ENCODE measurements around the gene ASTN1.
A peak's percentile ranks its signal among the peaks of the same experiment; 100 is the strongest.
"Not testable (repeated sequence)": the region's sequence is repeated elsewhere in the genome, so short reads cannot be mapped to it uniquely, and the experiment has no call there.

Gene ASTN1

DNA sequence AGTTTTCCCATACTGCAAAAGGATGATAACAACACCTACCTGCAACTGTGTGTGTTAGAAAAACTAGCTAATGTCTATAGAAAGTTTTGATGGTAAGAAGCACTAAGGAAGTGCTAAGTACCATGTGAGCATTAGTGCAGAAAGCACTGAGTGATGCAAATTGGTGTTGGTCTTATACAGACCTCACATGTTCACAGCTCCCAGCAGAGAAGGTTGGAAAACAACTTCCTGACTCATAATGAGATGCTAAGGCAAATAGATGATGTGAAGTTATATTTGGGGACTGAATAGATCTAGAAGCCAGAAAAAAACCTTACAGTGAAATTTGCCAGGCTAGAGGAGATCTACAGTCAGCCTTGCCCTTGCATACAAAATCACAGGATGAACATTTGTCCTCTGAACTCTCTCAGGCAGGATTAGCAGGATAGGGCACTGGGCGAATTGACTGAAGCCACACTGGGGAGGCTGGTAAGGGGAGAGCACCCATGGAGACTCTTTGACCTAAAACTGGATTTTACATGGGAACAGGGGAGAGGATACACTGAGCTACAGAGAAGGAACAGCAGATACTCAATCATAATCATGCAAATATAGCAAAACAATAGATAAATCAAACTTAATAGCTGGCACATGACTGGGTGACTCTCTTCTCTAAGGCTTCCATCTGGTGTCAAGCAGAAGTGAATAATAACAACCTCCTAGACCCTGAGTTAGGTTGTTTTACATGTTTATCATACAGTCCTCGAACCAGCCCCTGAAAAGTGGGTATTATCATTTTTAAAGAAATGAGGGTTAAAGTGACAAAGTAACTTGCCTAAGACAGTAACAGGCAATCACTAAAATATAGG, 61.3 kb downstream of the ASTN1 start:
- no peak for DNase-seq

DNA sequence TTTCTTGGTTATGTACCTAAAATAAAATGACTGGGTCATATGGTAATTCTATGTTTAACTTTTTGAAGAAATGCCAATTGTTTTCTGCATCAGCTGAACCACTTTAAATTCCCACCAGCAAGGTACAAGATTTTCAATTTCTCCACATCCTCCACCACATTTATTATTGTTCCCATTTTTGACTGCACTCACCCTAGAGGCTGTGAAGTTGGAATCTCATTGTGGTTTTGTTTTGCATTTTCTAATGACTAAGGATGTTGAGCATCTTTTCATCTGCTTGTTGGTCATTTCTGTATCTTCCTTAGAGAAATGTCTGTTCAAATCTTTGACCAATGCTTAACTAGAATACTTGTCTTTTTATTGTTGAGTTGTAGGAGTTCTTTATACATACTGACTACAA, 72.5 kb downstream of the ASTN1 start:
- no peak for DNase-seq

DNA sequence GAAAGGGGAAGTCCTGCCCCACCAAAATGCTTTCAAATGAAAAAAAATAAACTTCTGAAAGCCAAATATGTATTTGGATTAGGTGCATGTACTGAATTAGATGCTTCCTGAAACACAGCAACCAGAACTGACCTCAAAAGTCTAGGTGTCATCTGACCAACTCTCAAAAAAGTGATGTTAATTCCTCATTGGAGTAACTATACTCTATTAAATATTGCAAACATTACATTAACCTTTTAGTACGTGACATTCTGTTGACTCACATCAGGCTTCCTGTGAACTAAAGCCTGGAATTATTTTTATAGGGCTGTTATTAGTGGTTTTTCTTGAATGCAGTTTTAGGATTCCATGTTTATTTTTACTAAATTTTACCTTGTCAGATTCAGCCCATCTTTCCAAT, 73.5 kb downstream of the ASTN1 start:
- no peak for DNase-seq

DNA sequence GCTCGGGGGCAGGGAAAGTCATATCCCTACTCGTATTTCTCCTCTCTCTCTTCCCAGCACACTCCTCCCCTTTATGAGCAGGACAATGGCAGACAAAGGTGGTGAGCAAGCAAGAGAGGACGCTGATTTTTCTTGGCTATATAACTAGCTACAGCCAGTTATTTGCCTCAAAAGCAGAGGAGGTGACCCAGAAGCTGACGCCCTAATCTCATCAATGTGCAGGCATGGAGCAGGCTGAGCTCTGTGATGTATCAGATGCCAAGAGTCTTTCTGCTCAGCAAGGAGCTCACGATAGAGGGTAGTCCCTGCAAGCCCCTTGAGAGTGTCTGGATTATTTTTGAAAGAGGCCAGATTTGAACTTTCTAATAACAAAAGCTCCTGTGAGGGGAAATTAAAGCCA, 75.5 kb downstream of the ASTN1 start:
- no peak for DNase-seq

- no peak for DNase-seq
Observed at GRCh38 chr1:177082855-177083693, 81.4 kb downstream of the ASTN1 start.

DNA sequence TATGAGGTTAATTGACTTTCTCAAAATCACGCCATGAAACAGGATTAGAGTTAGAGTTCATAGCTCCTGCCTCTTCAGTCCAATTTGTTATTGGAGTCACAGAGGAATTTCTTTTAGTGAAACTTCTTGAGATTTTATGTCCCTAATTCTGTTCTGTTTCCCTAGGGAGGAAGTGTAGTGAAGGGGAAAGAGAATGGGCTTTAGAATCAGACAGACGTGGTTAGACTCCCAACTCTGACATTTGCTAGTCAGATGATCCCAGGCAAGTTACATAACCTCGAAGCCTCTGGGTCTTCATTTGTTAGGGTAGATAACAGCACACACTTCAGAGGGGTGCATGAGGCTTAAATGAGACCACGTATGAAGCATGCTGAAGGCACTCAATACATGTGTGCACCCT, 83.9 kb downstream of the ASTN1 start:
- DNase-seq: no peak

GRCh38 chr1:177077734-177078499, 86.6 kb downstream of the ASTN1 start:
- no peak for DNase-seq

- no peak for DNase-seq
Observed at GRCh38 chr1:177077006-177077405, 87.5 kb downstream of the ASTN1 start.

- not testable (repeated sequence) for DNase-seq
Observed at GRCh38 chr1:177074811-177075210, 89.7 kb downstream of the ASTN1 start.

GRCh38 chr1:177069490-177069889, 95.0 kb downstream of the ASTN1 start:
- DNase-seq: no peak

DNA sequence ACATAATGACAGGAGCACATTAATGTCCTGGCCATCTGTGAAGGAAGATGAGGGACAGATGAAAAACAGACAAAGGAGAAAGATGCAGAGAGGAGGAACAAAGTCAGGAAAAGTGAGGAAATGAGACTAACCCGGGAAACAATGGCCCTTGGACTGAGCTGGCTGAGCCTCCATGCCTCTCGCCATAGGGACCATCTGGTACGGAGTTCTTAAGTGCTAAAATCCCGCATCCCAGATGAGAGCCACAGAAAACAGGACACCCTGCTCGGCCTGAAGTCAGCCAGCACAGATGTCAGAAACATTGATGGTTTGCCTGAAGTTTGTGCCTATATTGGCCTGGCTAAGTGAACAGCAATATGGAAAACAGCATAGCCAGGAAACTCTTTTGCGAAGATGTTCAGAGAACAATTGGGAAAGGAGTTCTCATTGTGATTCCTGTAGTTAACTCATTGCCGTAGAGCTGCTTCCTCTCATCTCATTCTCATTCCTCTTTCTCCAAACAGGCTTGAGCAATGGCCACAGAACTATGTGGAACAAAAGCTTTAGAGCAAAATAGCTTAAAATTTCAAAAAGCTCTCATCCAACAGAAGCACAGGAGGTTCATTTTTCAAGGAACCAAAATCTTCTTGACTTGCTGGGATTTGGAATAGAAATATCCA, 96.6 kb downstream of the ASTN1 start:
- DNase-seq: no peak

- no peak for DNase-seq
Observed at GRCh38 chr1:177065430-177065829, 99.1 kb downstream of the ASTN1 start.

DNA sequence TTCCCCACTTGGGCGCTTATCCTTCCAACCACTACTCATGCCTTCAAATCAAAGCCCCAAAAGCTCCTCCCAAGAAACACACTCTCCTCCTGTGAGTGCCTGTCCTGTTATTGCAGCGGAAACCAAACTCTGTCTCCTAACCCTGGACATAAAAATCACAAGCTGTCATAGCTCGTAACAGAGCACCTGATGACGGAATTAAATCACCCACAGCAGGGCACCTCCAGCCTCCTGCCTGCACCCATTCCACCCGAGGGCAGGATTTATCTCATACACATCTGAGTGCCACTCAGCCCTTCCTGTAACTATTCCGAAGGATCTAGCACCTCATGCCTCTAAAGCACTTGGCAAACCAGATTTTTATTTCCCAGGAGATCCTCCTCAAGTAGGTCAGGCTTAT, 100.9 kb downstream of the ASTN1 start:
- DNase-seq: no peak

- DNase-seq: no peak
Observed at GRCh38 chr1:177054542-177054941, 110.0 kb downstream of the ASTN1 start.

GRCh38 chr1:177053648-177054047, 110.9 kb downstream of the ASTN1 start:
- DNase-seq: no peak

DNA sequence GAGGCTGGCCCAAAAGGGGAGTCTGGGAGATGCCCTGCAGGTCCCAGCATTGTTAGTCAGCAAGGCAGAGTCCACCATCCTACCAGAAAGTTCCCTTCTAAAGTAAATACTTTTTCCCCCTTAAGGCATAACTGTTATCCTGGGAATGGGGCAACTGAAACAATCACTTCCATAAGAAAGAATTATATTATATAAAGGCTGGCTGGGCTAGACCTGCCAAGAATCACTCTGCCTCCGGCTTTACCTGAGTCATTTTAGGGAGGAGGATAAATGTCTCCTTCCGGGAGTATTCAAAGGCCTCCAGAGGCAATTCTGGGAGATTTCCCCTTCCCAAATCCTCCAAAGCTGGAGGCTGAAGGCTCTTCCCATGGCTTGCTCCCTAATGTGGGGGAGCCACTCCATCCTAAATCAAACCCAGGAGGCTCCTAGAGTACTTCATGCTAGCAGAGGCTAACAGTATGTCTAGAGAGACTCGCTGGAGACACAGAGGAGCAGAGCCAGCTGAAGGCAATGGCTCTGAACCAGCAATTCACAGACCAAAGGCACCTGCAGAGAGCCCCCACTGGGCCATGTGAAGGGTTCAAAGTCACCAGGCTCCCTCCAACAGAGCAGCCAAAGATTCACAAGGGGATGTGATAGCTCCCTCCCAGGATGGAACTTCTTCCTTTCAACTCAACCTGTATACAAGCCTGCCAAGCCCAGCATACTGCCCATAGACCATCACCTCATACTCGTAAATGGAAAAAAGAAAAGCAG, 116.0 kb downstream of the ASTN1 start:
- no peak for DNase-seq

DNA sequence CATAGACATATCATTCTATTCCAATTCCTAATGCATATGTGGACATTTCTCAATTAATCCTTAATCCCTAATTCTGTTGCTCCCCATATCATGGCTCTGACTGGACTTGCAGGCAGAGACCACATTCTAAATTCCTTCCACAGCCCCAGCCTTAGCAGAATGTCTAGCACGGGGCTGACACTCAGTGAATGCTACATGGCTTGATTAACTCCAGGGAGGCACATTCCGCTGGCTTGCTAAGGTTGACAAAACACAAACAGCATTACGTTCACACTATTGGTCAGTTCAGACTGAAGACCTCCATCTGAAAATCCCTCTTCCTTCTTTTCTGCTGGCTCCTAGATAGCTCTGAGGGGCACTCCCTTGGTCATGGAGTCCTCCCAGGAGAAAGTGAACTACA, 119.4 kb downstream of the ASTN1 start:
- no peak for DNase-seq

- no peak for DNase-seq
Observed at GRCh38 chr1:177044390-177044789, 120.1 kb downstream of the ASTN1 start.

DNA sequence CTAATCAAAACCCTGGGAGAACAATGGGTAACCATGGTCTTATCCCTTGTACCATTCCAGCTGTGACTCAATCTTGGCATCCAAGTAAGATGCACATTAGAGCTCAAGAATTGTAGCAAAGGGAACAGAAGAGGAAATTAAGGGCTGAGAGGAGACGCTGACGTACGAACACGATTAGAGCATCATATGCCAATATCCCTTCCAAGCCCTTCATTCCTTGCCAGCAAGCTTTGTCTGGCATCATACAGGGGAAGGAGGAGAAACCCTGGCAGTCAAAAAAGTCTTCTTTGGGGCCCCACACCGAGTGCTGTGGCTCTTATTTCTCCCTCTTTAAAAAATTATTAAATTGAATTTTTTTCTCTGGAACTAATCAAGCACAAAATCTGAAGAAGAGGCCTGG, 120.9 kb downstream of the ASTN1 start:
- DNase-seq: no peak

GRCh38 chr1:177035586-177035985, 128.9 kb downstream of the ASTN1 start:
- DNase-seq: no peak

GRCh38 chr1:177033628-177034027, 130.9 kb downstream of the ASTN1 start:
- DNase-seq: no peak

GRCh38 chr1:177032434-177032833, 132.1 kb downstream of the ASTN1 start:
- DNase-seq: peak; percentile 87

Measured in SHP77 treated with DMSO at 0.1 percent for 48 hours (cell line).